H1 (cell line): ENCODE measurements around the gene TSHZ2. TPM values are rescaled to one million over a fixed set of nuclear protein-coding genes. Genes with fewer than 3 reads are reported as not detected.

Experiments
- CTCF ChIA-PET: fragments of 300-600 bp; sonication (Branson Sonifier 250); formaldehyde crosslinking; loops from one replicate; lab custom pipeline; 2021; ENCODE audit not compliant: partially characterized antibody; lab: Charles Lee
- POLR2A ChIA-PET: fragments of 300-600 bp; sonication (Branson Sonifier 250); formaldehyde crosslinking; loops from one replicate; lab custom pipeline; 2021; ENCODE audit warnings: inconsistent platforms; ENCODE audit not compliant: partially characterized antibody; lab: Charles Lee
- DNase-seq, 2 experiments: peaks; one replicate each; pipeline versions ENCODE4 v3.0.0 to v3.0.0-alpha.2; 2010 to 2022; ENCODE audit warnings: low spot score in 2 of 2, low read depth in 1 of 2, mixed read lengths in 1 of 2
- FAIRE-seq: peaks from 2 replicates; lab custom pipeline; 2011; peaks lifted over from hg19 to GRCh38; lab: Jason Lieb, UNC
- H2AFZ ChIP-seq: 2 replicates; pipeline ENCODE4 v1.8.1; 2012; ENCODE audit warnings: low read length, inconsistent platforms
- H2AK5ac ChIP-seq: 2 replicates; pipeline ENCODE4 v1.6.1; 2013; ENCODE audit warnings: low read depth, low read length
- H2BK120ac ChIP-seq: replicated peaks from 2 replicates; pipeline ENCODE3; 2013; ENCODE audit warnings: low read depth, low read length, inconsistent platforms
- H2BK12ac ChIP-seq: 2 replicates; pipeline ENCODE4 v1.6.1; 2013; ENCODE audit warnings: low read depth, low read length
- H2BK15ac ChIP-seq: 2 replicates; pipeline ENCODE4 v1.6.1; 2013; ENCODE audit warnings: low read length
- H2BK20ac ChIP-seq: 2 replicates; pipeline ENCODE4 v1.6.1; 2013; ENCODE audit warnings: low read length
- H2BK5ac ChIP-seq: 2 replicates; pipeline ENCODE4 v1.6.1; 2013; ENCODE audit warnings: low read depth, low read length
- H3K14ac ChIP-seq: 2 replicates; pipeline ENCODE4 v1.6.1; 2013; ENCODE audit warnings: inconsistent platforms; ENCODE audit not compliant: insufficient read length
- H3K18ac ChIP-seq: 2 replicates; pipeline ENCODE4 v1.6.1; 2013; ENCODE audit warnings: low read length; ENCODE audit errors: extremely low read depth
- H3K23ac ChIP-seq: 2 replicates; pipeline ENCODE4 v1.6.1; 2013; ENCODE audit warnings: inconsistent platforms; ENCODE audit not compliant: insufficient read length
- H3K23me2 ChIP-seq: 2 replicates; pipeline ENCODE4 v1.6.1; 2013; ENCODE audit warnings: low read depth, low read length
- H3K27ac ChIP-seq: 2 replicates; pipeline ENCODE4 v1.6.1; 2011; ENCODE audit warnings: low read depth, low read length, inconsistent platforms
- H3K27me3 ChIP-seq, 4 experiments: replicated peaks in 1 of 4; 1 replicate in 1 of 4; 2 replicates in 3 of 4; pipeline versions ENCODE4 v1.6.1 to v1.8.1; 2011 to 2013; ENCODE audit warnings: low read length in 3 of 4, mild to moderate bottlenecking in 3 of 4, inconsistent platforms in 2 of 4, mixed read lengths in 2 of 4, moderate library complexity in 1 of 4; ENCODE audit not compliant: control insufficient read depth in 3 of 4, insufficient read depth in 3 of 4; ENCODE audit errors: extremely low read depth in 1 of 4
- H3K36me3 ChIP-seq, 4 experiments: 2 replicates each; pipeline versions ENCODE4 v1.6.1 to v1.8.1; 2011 to 2013; ENCODE audit warnings: mild to moderate bottlenecking in 4 of 4, low read length in 3 of 4, moderate library complexity in 2 of 4, control low read depth in 1 of 4, inconsistent platforms in 1 of 4; ENCODE audit not compliant: insufficient read depth in 4 of 4, control insufficient read depth in 2 of 4
- H3K4ac ChIP-seq: replicated peaks from 2 replicates; pipeline ENCODE3; 2013; ENCODE audit warnings: low read length, low read depth, mixed read lengths, inconsistent platforms; ENCODE audit not compliant: insufficient read length
- H3K4me1 ChIP-seq, 4 experiments: replicated peaks in 1 of 4; 1 replicate in 1 of 4; 2 replicates in 3 of 4; pipeline versions ENCODE4 v1.6.1 to v1.8.1; 2011 to 2013; ENCODE audit warnings: low read length in 3 of 4, inconsistent platforms in 2 of 4, mixed read lengths in 1 of 4; ENCODE audit not compliant: insufficient read depth in 4 of 4, control insufficient read depth in 3 of 4
- H3K4me2 ChIP-seq, 2 experiments: 2 replicates each; pipeline versions ENCODE4 v1.6.1 to v1.8.1; 2011 to 2013; ENCODE audit warnings: low read depth in 2 of 2, low read length in 2 of 2, control low read depth in 1 of 2, inconsistent platforms in 1 of 2, mild to moderate bottlenecking in 1 of 2; ENCODE audit not compliant: insufficient read depth in 1 of 2
- H3K4me3 ChIP-seq, 4 experiments: fragments of 200-600, 300-600 bp in 1 of 4; sonication (generic), shearing (Covaris generic), sonication (Bioruptor Twin) in 1 of 4; 2 replicates each; pipeline versions ENCODE4 v1.5.1 to v1.8.1; 2011 to 2016; ENCODE audit warnings: low read length in 4 of 4, low read depth in 3 of 4, control low read depth in 2 of 4, inconsistent platforms in 2 of 4, mild to moderate bottlenecking in 2 of 4, mixed read lengths in 1 of 4, moderate library complexity in 1 of 4; ENCODE audit not compliant: insufficient read depth in 2 of 4; ENCODE audit errors: extremely low read depth in 1 of 4
- H3K56ac ChIP-seq: replicated peaks from 2 replicates; pipeline ENCODE3; 2013; ENCODE audit warnings: low read depth, mild to moderate bottlenecking, mixed read lengths, low read length, inconsistent platforms; ENCODE audit not compliant: insufficient read length
- H3K79me1 ChIP-seq: 2 replicates; pipeline ENCODE4 v1.6.1; 2013; ENCODE audit warnings: low read depth, low read length, control low read depth
- H3K79me2 ChIP-seq, 2 experiments: 2 replicates each; pipeline versions ENCODE4 v1.6.1 to v1.8.1; 2012 to 2013; ENCODE audit warnings: low read length in 2 of 2, mild to moderate bottlenecking in 2 of 2, inconsistent platforms in 1 of 2; ENCODE audit not compliant: insufficient read depth in 2 of 2, control insufficient read depth in 1 of 2
- H3K9ac ChIP-seq, 4 experiments: replicated peaks in 1 of 4; 1 replicate in 1 of 4; 2 replicates in 3 of 4; pipeline versions ENCODE4 v1.6.1 to v1.8.1; 2011 to 2013; ENCODE audit warnings: low read depth in 3 of 4, low read length in 3 of 4, control low read depth in 2 of 4, mild to moderate bottlenecking in 2 of 4, moderate library complexity in 2 of 4, inconsistent platforms in 1 of 4; ENCODE audit errors: extremely low read depth in 1 of 4
- H3K9me3 ChIP-seq, 2 experiments: 2 replicates each; pipeline versions ENCODE4 v1.6.1 to v1.8.1; 2012 to 2013; ENCODE audit warnings: mild to moderate bottlenecking in 2 of 2, moderate library complexity in 2 of 2, control low read depth in 1 of 2, inconsistent platforms in 1 of 2, low read depth in 1 of 2, low read length in 1 of 2, mixed read lengths in 1 of 2; ENCODE audit not compliant: insufficient read depth in 2 of 2
- H4K20me1 ChIP-seq, 2 experiments: replicated peaks in 1 of 2; 2 replicates each; pipeline versions ENCODE3 to v1.8.1; 2011 to 2013; ENCODE audit warnings: inconsistent platforms in 2 of 2, low read length in 2 of 2, mild to moderate bottlenecking in 1 of 2; ENCODE audit not compliant: insufficient read depth in 2 of 2, control insufficient read depth in 1 of 2
- H4K5ac ChIP-seq: 2 replicates; pipeline ENCODE4 v1.6.1; 2013; ENCODE audit warnings: low read length, low read depth, mixed read lengths, inconsistent platforms; ENCODE audit not compliant: insufficient read length
- H4K8ac ChIP-seq: 2 replicates; pipeline ENCODE4 v1.8.0; 2013; ENCODE audit warnings: mild to moderate bottlenecking, moderate library complexity, low read length, inconsistent platforms; ENCODE audit not compliant: insufficient read depth; ENCODE audit errors: extremely low read depth
- H4K91ac ChIP-seq: replicated peaks from 2 replicates; pipeline ENCODE3; 2013; ENCODE audit warnings: low read length, mixed read lengths, inconsistent platforms; ENCODE audit not compliant: insufficient read length
- CBX5 ChIP-seq: fragments of 300-800, 300-1000 bp; sonication (generic); IDR thresholded peaks from 2 replicates; pipeline ENCODE4 v1.7.1; 2016; ENCODE audit warnings: antibody characterized with exemption, low read length, low read depth
- CHD2 ChIP-seq: IDR thresholded peaks from 2 replicates; pipeline ENCODE4 v1.6.1; 2012; ENCODE audit warnings: low read length, improper control_type of control experiment
- EP300 ChIP-seq, 2 experiments: IDR thresholded peaks; 1 replicate in 1 of 2; 2 replicates in 1 of 2; pipeline ENCODE4 v1.6.1; 2011 to 2012; ENCODE audit warnings: low read depth in 2 of 2, low read length in 2 of 2, mild to moderate bottlenecking in 2 of 2, borderline replicate concordance in 1 of 2, inconsistent platforms in 1 of 2, moderate library complexity in 1 of 2
- KDM5A ChIP-seq: fragments of 200-600 bp; IDR thresholded peaks from 2 replicates; pipeline ENCODE4 v1.7.1; 2012; ENCODE audit warnings: mild to moderate bottlenecking, low read length, inconsistent platforms, mixed read lengths
- NRF1 ChIP-seq: IDR thresholded peaks from 2 replicates; pipeline ENCODE4 v1.6.1; 2011; ENCODE audit warnings: mild to moderate bottlenecking, low read depth, low read length, improper control_type of control experiment
- POU5F1 ChIP-seq: IDR thresholded peaks from 2 replicates; pipeline ENCODE4 v1.6.1; 2011; ENCODE audit warnings: low read depth, mild to moderate bottlenecking, low read length, moderate library complexity
- RAD21 ChIP-seq, 2 experiments: IDR thresholded peaks in 1 of 2; conservative IDR thresholded peaks in 1 of 2; 2 replicates each; pipeline ENCODE4 v1.6.1; 2011; ENCODE audit warnings: low read depth in 2 of 2, low read length in 2 of 2, improper control_type of control experiment in 1 of 2, inconsistent platforms in 1 of 2, mild to moderate bottlenecking in 1 of 2, moderate library complexity in 1 of 2
- SIRT6 ChIP-seq: IDR thresholded peaks from one replicate; pipeline ENCODE4 v1.7.1; 2012; ENCODE audit warnings: low read length, inconsistent platforms
- SRF ChIP-seq: IDR thresholded peaks from 2 replicates; pipeline ENCODE4 v1.6.1; 2011; ENCODE audit warnings: mild to moderate bottlenecking, low read depth, low read length, moderate library complexity
- SUZ12 ChIP-seq: fragments of 200-600 bp; sonication (generic); IDR thresholded peaks from 2 replicates; pipeline ENCODE4 v1.6.1; 2012; ENCODE audit warnings: mild to moderate bottlenecking, inconsistent platforms, low read length, moderate library complexity, mixed read lengths
- TEAD4 ChIP-seq: IDR thresholded peaks from 2 replicates; pipeline ENCODE4 v1.6.1; 2012; ENCODE audit warnings: low read depth, low read length, inconsistent platforms, mixed read lengths
- WGBS, 2 experiments: shearing (Covaris generic) in 1 of 2; methylation state at CpG; one replicate each; pipeline versions ENCODE4 v1.1.6 to v1.1.7; 2013 to 2015; ENCODE audit warnings: low lambda C conversion rate in 2 of 2, mixed read lengths in 2 of 2, inconsistent platforms in 1 of 2, low coverage in 1 of 2, missing lambda C conversion rate in 1 of 2; ENCODE audit not compliant: insufficient replicate concordance in 2 of 2, insufficient coverage in 1 of 2, insufficient read length in 1 of 2; ENCODE audit errors: extremely low coverage in 1 of 2, missing lambda C conversion rate in 1 of 2; 5-methylcytosine and 5-hydroxymethylcytosine counted together
- polyA plus RNA-seq, 7 experiments: library from polyadenylated mRNA; depleted of rRNA in 3 of 7; stranded (reverse) in 5 of 7; unstranded in 2 of 7; fragments of >200 nt in 5 of 7; fragments of 200-250 nt in 2 of 7; gene quantifications; 1 replicate in 5 of 7; 2 replicates in 1 of 7; 4 replicates in 1 of 7; pipeline versions ENCODE4 v1.2.1 to v1.2.3, GENCODE V29; 2011 to 2013; ENCODE audit warnings: missing spikeins in 2 of 7, mixed read lengths in 2 of 7
- total RNA-seq: library from RNA; stranded (reverse); fragmentation: NEBNext Ultra II Directional; extraction: Animal tissue kit (Norgen Biotek cat#: 25700); gene quantifications from 2 replicates; pipeline ENCODE4 v1.2.1, GENCODE V29; 2021
- TF ChIP-seq, protein P1 (sequence below): IDR thresholded peaks from 2 replicates; pipeline ENCODE4 v1.6.1; 2012; ENCODE audit warnings: inconsistent platforms
- TF ChIP-seq, protein P2 (sequence below): IDR thresholded peaks from 2 replicates; pipeline ENCODE4 v1.6.1; 2012; ENCODE audit warnings: inconsistent platforms

TSHZ2 gene
- total and polyA plus RNA-seq, 2 of the 8 experiments (the other 6 are each of a cell fraction or from before 2014, with no cell fraction given), result 0.14 to 0.30 TPM

DNA sequence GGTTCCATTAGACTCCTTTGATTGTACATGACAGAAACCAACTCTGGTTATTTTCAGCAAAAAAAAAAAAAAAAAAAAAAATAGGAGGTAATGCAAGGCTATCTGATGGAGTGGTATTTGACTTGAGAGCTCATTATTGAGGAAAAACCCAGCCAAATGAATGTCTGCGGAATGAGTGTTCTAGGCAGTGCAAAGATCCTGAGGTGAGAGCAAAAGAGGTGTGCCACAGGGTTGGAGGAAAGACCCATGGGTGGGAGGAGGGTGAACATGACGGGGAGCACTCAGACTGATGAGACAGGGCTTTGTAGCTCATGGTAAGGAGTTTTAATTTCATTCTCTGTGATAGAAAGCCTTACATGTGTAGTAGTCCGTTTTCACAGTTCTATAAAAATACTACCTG lies 188.9 kb downstream of the TSHZ2 start:
- Histone ChIP-seq H3K18ac (no peak overlapping the region), H3K27ac (no peak overlapping the region), H3K23me2 (no peaks in the 10 kb centered on the region), H3K79me1 (no peaks in the 10 kb centered on the region), H3K4me3 (no peak overlapping the region), H2BK15ac (no peak overlapping the region), H3K4me2 (no peak overlapping the region), H3K4me1 (peaks cover 0 to 3% (median under 1%) of the 10 kb centered on the region in 4 experiments; a peak in 3 of 7 replicates), H3K79me2 (no peaks in the 10 kb centered on the region), H3K56ac (no peak overlapping the region), H4K20me1 (no peaks in the 10 kb centered on the region), H4K91ac (no peak overlapping the region), H2BK120ac (no peak overlapping the region), H3K36me3 (no peaks in the 10 kb centered on the region), H3K23ac (no peak overlapping the region), H2BK20ac (no peak overlapping the region), H2BK5ac (no peak overlapping the region), H4K5ac (no peak overlapping the region), H3K4ac (no peak overlapping the region), H4K8ac (no peak overlapping the region), H3K9me3 (no peaks in the 10 kb centered on the region), H2AFZ (no peak overlapping the region), H3K14ac (no peak overlapping the region), H3K27me3 (no peaks in the 10 kb centered on the region; a peak in 1 of 7 replicates), H2BK12ac (no peak overlapping the region), H2AK5ac (no peak overlapping the region), H3K9ac (no peak overlapping the region)
- FAIRE-seq (no peak), DNase-seq (no peak)
- ChIA-PET CTCF (interaction anchor here (0.5 to 0.9 kb wide), 4 partner anchors 130 to 851 kb away, joined by 3 to 5 read pairs (median 3); no protein-coding TSS in a partner anchor), POLR2A (no interaction called here)
- WGBS, 2 experiments, result 96% methylated on average over 3 of the region's 3 CpGs; no CpG with 5 or more reads in 1 of the 2 experiments
- no peak for TF ChIP-seq SRF
- no peak for TF ChIP-seq EP300 (IDR thresholded peaks at IDR 0.05; ENCODE audit: borderline replicate concordance in 1 of 2, low read depth in 2 of 2, low read length in 2 of 2)
- no peak for TF ChIP-seq CBX5
- no peak for TF ChIP-seq NRF1
- TF ChIP-seq SIRT6, result no peak
- no peak for TF ChIP-seq KDM5A
- TF ChIP-seq CHD2, result no peak
- no peak for TF ChIP-seq SUZ12
- TF ChIP-seq, protein P1, sequence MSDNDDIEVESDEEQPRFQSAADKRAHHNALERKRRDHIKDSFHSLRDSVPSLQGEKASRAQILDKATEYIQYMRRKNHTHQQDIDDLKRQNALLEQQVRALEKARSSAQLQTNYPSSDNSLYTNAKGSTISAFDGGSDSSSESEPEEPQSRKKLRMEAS, result no peak
- TF ChIP-seq RAD21 (IDR thresholded peaks at IDR 0.05 in 1 of 2, conservative IDR thresholded peaks at IDR 0.05 in 1 of 2; ENCODE audit: low read depth in 2 of 2, low read length in 2 of 2), result no peak
- TF ChIP-seq POU5F1, result no peak
- TF ChIP-seq TEAD4, result no peak
- TF ChIP-seq, protein P2, sequence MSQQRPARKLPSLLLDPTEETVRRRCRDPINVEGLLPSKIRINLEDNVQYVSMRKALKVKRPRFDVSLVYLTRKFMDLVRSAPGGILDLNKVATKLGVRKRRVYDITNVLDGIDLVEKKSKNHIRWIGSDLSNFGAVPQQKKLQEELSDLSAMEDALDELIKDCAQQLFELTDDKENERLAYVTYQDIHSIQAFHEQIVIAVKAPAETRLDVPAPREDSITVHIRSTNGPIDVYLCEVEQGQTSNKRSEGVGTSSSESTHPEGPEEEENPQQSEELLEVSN, result no peak
